GM21786 (cell line): ENCODE results near the gene PLXNA1.

Experiments used
- ATAC-seq: cut with Tn5 transposase; IDR thresholded peaks from one replicate; pipeline ENCODE4 v1.9.1; 2021; ENCODE audit not compliant: unreplicated experiment

Gene PLXNA1

DNA sequence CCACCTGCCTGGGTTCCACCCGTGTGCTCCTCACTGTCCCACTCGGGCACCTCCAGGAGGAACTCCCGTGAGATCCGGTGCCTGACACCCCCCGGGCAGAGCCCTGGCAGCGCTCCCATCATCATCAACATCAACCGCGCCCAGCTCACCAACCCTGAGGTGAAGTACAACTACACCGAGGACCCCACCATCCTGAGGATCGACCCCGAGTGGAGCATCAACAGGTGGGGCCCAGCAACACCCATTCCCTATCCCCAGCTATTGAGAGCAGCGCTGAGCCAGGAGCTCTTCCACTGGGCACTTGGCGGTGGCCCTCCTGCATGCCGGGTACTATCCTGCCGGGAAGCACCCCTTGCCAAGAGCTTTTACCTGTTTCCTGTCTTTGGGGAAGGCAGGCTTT is 33.5 kb downstream of the PLXNA1 start:
- ATAC-seq, result no peak

DNA sequence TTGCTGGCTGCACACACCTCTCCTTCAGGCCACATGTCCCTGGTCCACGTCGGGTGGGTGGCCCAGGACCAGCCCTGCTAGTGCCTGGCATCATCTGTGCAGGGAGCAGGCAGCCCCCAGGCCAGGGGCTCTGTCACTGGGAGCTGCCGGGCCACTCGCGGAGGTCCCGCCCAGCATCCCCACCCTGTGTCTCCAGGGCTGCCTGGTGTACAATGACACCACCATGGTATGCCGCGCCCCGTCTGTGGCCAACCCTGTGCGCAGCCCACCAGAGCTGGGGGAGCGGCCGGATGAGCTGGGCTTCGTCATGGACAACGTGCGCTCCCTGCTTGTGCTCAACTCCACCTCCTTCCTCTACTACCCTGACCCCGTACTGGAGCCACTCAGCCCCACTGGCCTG is 34.3 kb downstream of the PLXNA1 start:
- no peak for ATAC-seq

GRCh38 chr3:127017781-127018180 is 34.9 kb downstream of the PLXNA1 start:
- no peak for ATAC-seq

GRCh38 chr3:127018306-127018828 is 35.5 kb downstream of the PLXNA1 start:
- no peak for ATAC-seq

- no peak for ATAC-seq
Measured at GRCh38 chr3:127019449-127019848, 36.5 kb downstream of the PLXNA1 start.

- no peak for ATAC-seq
Measured at GRCh38 chr3:127020543-127020942, 37.6 kb downstream of the PLXNA1 start.

GRCh38 chr3:127022849-127023248 is 39.9 kb downstream of the PLXNA1 start:
- ATAC-seq, result no peak

- ATAC-seq, result no peak
Measured at GRCh38 chr3:127025456-127025855, 42.5 kb downstream of the PLXNA1 start.

DNA sequence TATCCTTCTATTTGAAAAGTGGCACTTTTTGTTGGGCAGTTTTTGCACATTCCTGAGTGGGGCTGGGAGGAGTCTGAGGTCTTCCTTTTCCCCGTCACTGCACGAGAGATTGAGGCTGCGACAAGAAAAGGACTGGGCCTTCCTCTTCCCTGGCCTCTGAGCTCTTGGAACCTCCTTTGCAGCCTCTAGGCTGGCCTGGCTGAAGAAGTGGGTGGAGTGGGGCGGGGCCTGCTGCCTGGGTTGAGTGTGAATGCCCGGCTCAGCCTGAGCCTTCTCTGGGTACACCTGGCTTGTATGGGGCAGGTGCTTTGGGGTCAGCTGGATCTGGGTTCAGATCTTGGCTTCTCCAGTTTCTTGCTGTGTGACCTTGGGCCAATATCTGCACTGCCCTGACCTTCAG is 43.1 kb downstream of the PLXNA1 start:
- no peak for ATAC-seq

GRCh38 chr3:127026661-127027060 is 43.7 kb downstream of the PLXNA1 start:
- no peak for ATAC-seq

GRCh38 chr3:127027061-127027735 is 44.3 kb downstream of the PLXNA1 start:
- ATAC-seq, result no peak

DNA sequence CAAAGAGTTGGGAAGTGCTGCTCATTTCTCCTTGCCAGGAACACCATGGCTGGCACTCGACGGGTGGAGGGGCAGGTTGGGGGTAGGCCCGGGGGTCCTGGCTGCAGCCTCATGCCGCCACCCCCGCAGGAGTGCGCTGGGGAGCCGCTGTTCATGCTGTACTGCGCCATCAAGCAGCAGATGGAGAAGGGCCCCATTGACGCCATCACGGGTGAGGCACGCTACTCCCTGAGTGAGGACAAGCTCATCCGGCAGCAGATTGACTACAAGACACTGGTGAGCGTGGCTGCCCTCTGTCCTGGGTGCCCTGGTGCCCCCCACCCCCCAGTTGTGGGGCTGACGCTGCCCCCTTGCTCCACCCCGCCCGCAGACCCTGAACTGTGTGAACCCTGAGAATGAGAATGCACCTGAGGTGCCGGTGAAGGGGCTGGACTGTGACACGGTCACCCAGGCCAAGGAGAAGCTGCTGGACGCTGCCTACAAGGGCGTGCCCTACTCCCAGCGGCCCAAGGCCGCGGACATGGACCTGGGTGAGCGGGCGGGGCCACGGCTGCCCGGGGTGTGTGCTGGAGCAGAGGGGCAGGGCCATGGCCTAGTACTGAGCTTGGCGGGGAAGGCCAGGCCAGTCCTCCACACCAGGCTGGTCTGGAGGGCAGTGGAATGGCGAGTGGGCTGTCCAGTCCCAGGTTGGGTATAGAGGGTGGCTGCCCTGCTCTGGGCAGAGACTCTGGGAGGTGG is 45.1 kb downstream of the PLXNA1 start:
- no peak for ATAC-seq

DNA sequence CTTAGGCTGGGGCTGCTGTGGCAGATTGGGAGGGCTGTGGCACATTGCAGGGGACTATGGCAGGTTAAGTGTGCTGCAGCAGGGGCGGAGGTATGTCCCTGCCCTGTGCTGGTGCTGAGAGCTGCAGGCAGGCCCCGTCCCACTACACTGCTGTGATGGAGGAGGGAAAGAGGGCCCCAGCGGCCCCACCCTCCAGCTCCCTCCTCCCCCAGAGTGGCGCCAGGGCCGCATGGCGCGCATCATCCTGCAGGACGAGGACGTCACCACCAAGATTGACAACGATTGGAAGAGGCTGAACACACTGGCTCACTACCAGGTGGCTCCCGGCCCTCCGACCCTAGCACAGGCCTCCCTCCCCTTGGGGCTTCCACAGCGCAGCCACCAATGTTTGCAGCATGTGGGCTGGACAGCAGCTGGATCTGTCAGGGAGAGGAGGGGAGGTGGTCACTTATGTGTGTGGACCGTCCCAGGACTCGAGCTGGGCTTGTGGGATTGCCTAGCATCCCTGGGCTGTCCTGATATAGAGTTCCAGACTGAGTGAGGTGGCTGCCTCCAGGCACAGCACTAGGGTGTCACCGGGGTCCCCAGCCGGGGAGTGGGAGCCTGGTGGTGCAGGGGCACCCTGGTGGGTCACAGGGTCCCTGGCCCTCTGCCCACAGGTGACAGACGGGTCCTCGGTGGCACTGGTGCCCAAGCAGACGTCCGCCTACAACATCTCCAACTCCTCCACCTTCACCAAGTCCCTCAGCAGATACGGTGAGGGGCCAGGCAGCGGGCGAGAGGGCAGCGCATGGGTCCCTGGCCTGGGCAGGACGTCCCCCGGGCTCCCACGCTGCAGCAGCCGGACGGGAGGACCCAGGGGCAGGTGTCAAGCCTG is 46.1 kb downstream of the PLXNA1 start:
- no peak for ATAC-seq

- ATAC-seq, result no peak
Measured at GRCh38 chr3:127029658-127030507, 47.0 kb downstream of the PLXNA1 start.

- no peak for ATAC-seq
Measured at GRCh38 chr3:127030508-127031412, 47.8 kb downstream of the PLXNA1 start.

- ATAC-seq, result no peak
Measured at GRCh38 chr3:127031413-127031810, 48.5 kb downstream of the PLXNA1 start.

GRCh38 chr3:127031845-127032244 is 48.9 kb downstream of the PLXNA1 start:
- no peak for ATAC-seq

- no peak for ATAC-seq
Measured at GRCh38 chr3:127032296-127032990, 49.5 kb downstream of the PLXNA1 start.
